ENCODE measurements around the gene GSC.

The GSC gene

GRCh38 chr14:94773655-94774343 is 3.9 kb upstream of the GSC start:
- Histone ChIP-seq H3K4me3 (ENCODE audit: low read depth in 1 of 2, low read length in 1 of 2) (no peak overlapping the region), H3K9me3 (no peaks in the 10 kb centered on the region), H3K27me3 (peaks cover 100% of the 10 kb centered on the region), H3K36me3 (no peaks in the 10 kb centered on the region), H3K4me1 (ENCODE audit: control insufficient read depth in 1 of 2, insufficient read depth in 1 of 2, low read depth in 1 of 2, low read length in 1 of 2) (peaks cover 10 to 15% of the 10 kb centered on the region in 2 experiments), H3K27ac (no peak overlapping the region)
- TF ChIP-seq CTCF (IDR thresholded peaks at IDR 0.05) = no peak

GRCh38 chr14:94773061-94773648 is 3.2 kb upstream of the GSC start:
- Histone ChIP-seq H3K27me3 (peaks cover 100% of the 10 kb centered on the region), H3K36me3 (no peaks in the 10 kb centered on the region), H3K4me3 (ENCODE audit: low read depth in 1 of 2, low read length in 1 of 2) (no peak overlapping the region), H3K9me3 (no peaks in the 10 kb centered on the region), H3K4me1 (ENCODE audit: control insufficient read depth in 1 of 2, insufficient read depth in 1 of 2, low read depth in 1 of 2, low read length in 1 of 2) (peaks cover 11 to 21% of the 10 kb centered on the region in 2 experiments), H3K27ac (no peak overlapping the region)
- TF ChIP-seq CTCF (IDR thresholded peaks at IDR 0.05) = no peak

DNA sequence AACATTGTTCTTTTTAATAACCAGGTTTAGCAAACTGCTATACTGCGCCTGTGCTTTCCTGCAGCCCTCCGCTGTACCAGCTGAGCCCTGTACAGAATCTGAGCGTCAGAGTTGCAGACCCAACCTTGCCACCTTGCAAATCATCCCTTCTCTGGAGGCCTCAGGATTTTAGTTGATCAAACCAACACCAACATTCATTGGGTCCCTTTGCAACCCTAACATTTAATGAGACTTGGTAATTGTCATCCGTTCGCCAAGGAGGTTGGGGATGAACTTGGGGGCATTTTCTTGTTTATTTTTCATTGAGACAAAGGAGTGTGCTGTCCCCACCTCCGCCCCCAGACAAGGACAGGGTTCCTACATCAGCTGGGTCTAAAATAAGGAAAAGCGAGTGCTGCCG is 2.6 kb upstream of the GSC start:
- Histone ChIP-seq H3K4me1 (ENCODE audit: control insufficient read depth in 1 of 2, insufficient read depth in 1 of 2, low read depth in 1 of 2, low read length in 1 of 2) (peaks cover 11 to 23% of the 10 kb centered on the region in 2 experiments), H3K27ac (no peak overlapping the region)
- no peak for TF ChIP-seq CTCF (IDR thresholded peaks at IDR 0.05)

DNA sequence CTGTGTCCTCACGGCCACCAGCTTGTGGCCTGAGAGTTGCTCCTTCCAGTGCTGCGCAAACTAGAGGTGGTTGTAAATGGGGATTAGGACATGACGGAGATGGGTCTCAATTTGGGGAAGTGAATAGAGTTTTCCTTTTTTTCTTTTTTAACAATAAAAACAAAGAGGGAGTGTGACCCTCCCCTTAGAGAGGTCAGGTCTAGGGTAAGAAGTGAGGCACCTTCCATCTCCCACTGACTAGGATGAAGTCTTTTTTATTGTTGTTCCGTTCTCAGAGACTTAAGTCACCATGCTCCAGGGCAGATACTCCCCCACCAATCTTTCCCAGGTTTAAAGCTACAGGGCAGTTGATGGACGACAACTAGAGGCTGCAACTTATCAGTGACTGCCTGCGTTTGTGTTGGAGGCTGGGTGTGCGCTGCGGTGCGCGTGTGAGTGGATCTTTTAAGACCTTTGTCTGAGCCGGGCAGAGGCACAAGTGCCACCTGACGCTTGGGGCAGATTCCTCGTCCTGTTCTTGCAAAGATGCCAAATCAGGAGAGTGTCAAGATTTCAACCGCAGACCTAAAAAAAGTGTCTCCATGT is 2.1 kb upstream of the GSC start:
- H3K27ac ChIP-seq = no peak overlapping the region
- TF ChIP-seq CTCF (IDR thresholded peaks at IDR 0.05) = no peak
- no peak overlapping the region for H3K4me3 ChIP-seq (ENCODE audit: low read depth in 1 of 2, low read length in 1 of 2)
- H3K36me3 ChIP-seq = no peaks in the 10 kb centered on the region
- H3K9me3 ChIP-seq = no peaks in the 10 kb centered on the region
- peaks cover 100% of the 10 kb centered on the region for H3K27me3 ChIP-seq
- H3K4me1 ChIP-seq (ENCODE audit: control insufficient read depth in 1 of 2, insufficient read depth in 1 of 2, low read depth in 1 of 2, low read length in 1 of 2) = peaks cover 11 to 23% of the 10 kb centered on the region in 2 experiments

More for the DNA sequence above, 2.6 kb upstream of the GSC start:
- Histone ChIP-seq H3K9me3 (no peaks in the 10 kb centered on the region), H3K36me3 (no peaks in the 10 kb centered on the region), H3K27me3 (peaks cover 100% of the 10 kb centered on the region), H3K4me3 (ENCODE audit: low read depth in 1 of 2, low read length in 1 of 2) (no peak overlapping the region)

GRCh38 chr14:94771158-94771905 is 1.4 kb upstream of the GSC start:
- Histone ChIP-seq H3K9me3 (no peaks in the 10 kb centered on the region), H3K4me1 (ENCODE audit: control insufficient read depth in 1 of 2, insufficient read depth in 1 of 2, low read depth in 1 of 2, low read length in 1 of 2) (peaks cover 11 to 23% of the 10 kb centered on the region in 2 experiments), H3K27me3 (peaks cover 100% of the 10 kb centered on the region), H3K36me3 (no peaks in the 10 kb centered on the region), H3K4me3 (ENCODE audit: low read depth in 1 of 2, low read length in 1 of 2) (no peak overlapping the region), H3K27ac (no peak overlapping the region)
- no peak for TF ChIP-seq CTCF (IDR thresholded peaks at IDR 0.05)
